Kidney (tissue), 14 donors: ENCODE data around the gene STON1. TPM values are rescaled to one million over a fixed set of nuclear protein-coding genes. Genes with fewer than 3 reads are reported as not detected.

Experiments used
- DNase-seq, 5 donors: peaks; one replicate each; pipeline ENCODE4 v3.0.0-alpha.2; 2013 to 2020
- FAIRE-seq: peaks from 2 replicates; lab custom pipeline; 2012; peaks lifted over from hg19 to GRCh38; lab: Jason Lieb, UNC
- H3K27ac ChIP-seq, 2 donors: one replicate each; pipeline ENCODE4 v1.7.0; 2013; ENCODE audit warnings: low read depth in 2 of 2, low read length in 2 of 2, inconsistent platforms in 1 of 2
- H3K27me3 ChIP-seq: one replicate; pipeline ENCODE4 v1.7.1; 2013; ENCODE audit warnings: low read length, inconsistent platforms; ENCODE audit not compliant: control insufficient read depth, insufficient read depth
- H3K36me3 ChIP-seq, 3 donors: one replicate each; pipeline versions ENCODE4 v1.7.0 to v1.7.1; 2013; ENCODE audit warnings: low read length in 3 of 3, control low read depth in 1 of 3, inconsistent platforms in 1 of 3; ENCODE audit not compliant: insufficient read depth in 3 of 3, control insufficient read depth in 2 of 3
- H3K4me1 ChIP-seq, 3 donors: one replicate each; pipeline versions ENCODE4 v1.7.0 to v1.7.1; 2013; ENCODE audit warnings: low read length in 3 of 3, inconsistent platforms in 1 of 3, low read depth in 1 of 3; ENCODE audit not compliant: control insufficient read depth in 2 of 3, insufficient read depth in 2 of 3
- H3K4me3 ChIP-seq, 3 donors: one replicate each; pipeline versions ENCODE4 v1.7.0 to v1.8.1; 2013; ENCODE audit warnings: low read length in 3 of 3, control low read depth in 1 of 3, inconsistent platforms in 1 of 3
- H3K9ac ChIP-seq, 3 donors: one replicate each; pipeline versions ENCODE4 v1.7.0 to v1.7.1; 2013; ENCODE audit warnings: low read length in 3 of 3, control low read depth in 1 of 3, inconsistent platforms in 1 of 3
- H3K9me3 ChIP-seq, 3 donors: one replicate each; pipeline versions ENCODE4 v1.7.0 to v1.7.1; 2013; ENCODE audit warnings: low read length in 3 of 3, control low read depth in 1 of 3, inconsistent platforms in 1 of 3; ENCODE audit not compliant: control insufficient read depth in 2 of 3, insufficient read depth in 1 of 3
- intact Hi-C: fragments of 100-400 bp; cut with DNase I; formaldehyde crosslinking; loops from one replicate; pipeline ENCODE4 v1.11.1; 2022
- polyA plus RNA-seq: library from polyadenylated mRNA; stranded (reverse); fragments of 350-450 nt; fragmentation: Illumina TruSeq; extraction: RNeasy Lipid Tissue Mini Kit (QIAGEN cat#74804); gene quantifications from one replicate; pipeline ENCODE4 v1.2.3, GENCODE V29; 2014; ENCODE audit warnings: low read depth, low replicate concordance; ENCODE audit not compliant: insufficient read depth
- total RNA-seq: library from RNA; stranded (reverse); fragmentation: NEBNext Ultra II Directional; extraction: Animal tissue kit (Norgen Biotek cat#: 25700); gene quantifications from one replicate; pipeline ENCODE4 v1.2.1, GENCODE V29; 2021
- TF ChIP-seq, protein P1 (sequence below): IDR thresholded peaks from 3 replicates; pipeline ENCODE4 v1.5.1; 2012; ENCODE audit warnings: mild to moderate bottlenecking, moderate library complexity, borderline replicate concordance; ENCODE audit not compliant: insufficient read depth; ENCODE audit errors: extremely low read depth
- donor health status: control.
- donor health status: control.
- donor health status: control.
- donor health status: control.
- donor health status: control.
- donor health status: DM: yes; HTN: yes; CAD: no.
- donor health status: Normal renal cell carcinoma (clear cell type).

The STON1 gene
- total and polyA plus RNA-seq, 2 donors from 2014 or later, result 5.8 to 15.7 TPM

DNA sequence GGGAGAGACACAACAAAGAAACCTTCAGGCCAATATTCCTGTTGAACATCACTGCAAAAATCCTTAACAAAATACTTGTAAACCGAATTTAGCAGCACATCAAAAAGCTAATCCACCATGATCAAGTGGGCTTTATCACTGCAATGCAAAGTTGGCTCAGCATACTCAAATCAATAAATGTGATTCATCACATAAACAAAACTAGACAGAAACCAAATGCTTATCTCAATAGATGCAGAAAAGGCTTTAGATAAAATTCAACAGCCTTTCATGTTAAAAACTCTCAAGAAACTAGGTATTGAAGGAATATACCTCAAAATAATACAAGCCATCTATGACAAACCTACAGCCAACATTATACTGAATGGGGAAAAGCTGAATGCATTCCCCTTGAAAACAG is 108.3 kb downstream of the STON1 start:
- no peak overlapping the region for H3K27ac ChIP-seq
- no peaks in the 10 kb centered on the region for H3K4me1 ChIP-seq
- DNase-seq, result no peak
- TF ChIP-seq, protein P1, sequence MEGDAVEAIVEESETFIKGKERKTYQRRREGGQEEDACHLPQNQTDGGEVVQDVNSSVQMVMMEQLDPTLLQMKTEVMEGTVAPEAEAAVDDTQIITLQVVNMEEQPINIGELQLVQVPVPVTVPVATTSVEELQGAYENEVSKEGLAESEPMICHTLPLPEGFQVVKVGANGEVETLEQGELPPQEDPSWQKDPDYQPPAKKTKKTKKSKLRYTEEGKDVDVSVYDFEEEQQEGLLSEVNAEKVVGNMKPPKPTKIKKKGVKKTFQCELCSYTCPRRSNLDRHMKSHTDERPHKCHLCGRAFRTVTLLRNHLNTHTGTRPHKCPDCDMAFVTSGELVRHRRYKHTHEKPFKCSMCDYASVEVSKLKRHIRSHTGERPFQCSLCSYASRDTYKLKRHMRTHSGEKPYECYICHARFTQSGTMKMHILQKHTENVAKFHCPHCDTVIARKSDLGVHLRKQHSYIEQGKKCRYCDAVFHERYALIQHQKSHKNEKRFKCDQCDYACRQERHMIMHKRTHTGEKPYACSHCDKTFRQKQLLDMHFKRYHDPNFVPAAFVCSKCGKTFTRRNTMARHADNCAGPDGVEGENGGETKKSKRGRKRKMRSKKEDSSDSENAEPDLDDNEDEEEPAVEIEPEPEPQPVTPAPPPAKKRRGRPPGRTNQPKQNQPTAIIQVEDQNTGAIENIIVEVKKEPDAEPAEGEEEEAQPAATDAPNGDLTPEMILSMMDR, result no peak
- no peak for FAIRE-seq
- no peaks in the 10 kb centered on the region for H3K27me3 ChIP-seq
- no peak overlapping the region for H3K4me3 ChIP-seq
- intact Hi-C loops, result no loop called here
- no peaks in the 10 kb centered on the region for H3K9me3 ChIP-seq
- H3K36me3 ChIP-seq, result no peaks in the 10 kb centered on the region
- H3K9ac ChIP-seq, result no peak overlapping the region

Other genes starting within 250 kb of the STON1 start
- 28.1 TPM for gene FOXN2, start 215.5 kb upstream of the STON1 start, total RNA-seq
- gene FOXN2, start 215.5 kb upstream of the STON1 start, polyA plus RNA-seq, result 2.8 TPM
- 38.6 TPM for gene PPP1R21, start 89.4 kb upstream of the STON1 start, total RNA-seq
- 42.1 TPM for gene PPP1R21, start 89.4 kb upstream of the STON1 start, polyA plus RNA-seq
- 0.76 TPM for gene GTF2A1L, start 87.7 kb downstream of the STON1 start, total RNA-seq
- gene GTF2A1L, start 87.7 kb downstream of the STON1 start, polyA plus RNA-seq, result 2.7 TPM
- not detected for gene LHCGR, start 225.6 kb downstream of the STON1 start, total RNA-seq
- not detected for gene LHCGR, start 225.6 kb downstream of the STON1 start, polyA plus RNA-seq